AG04449 (cell line): Measurements from ENCODE around the gene NEK6.

Experiments
- CTCF ChIA-PET: fragments of 350-600 bp; formaldehyde crosslinking; extraction: SDS; loops from one replicate; lab custom pipeline; 2021; ENCODE audit warnings: antibody characterized with exemption; lab: Yijun Ruan, JAX
- POLR2A ChIA-PET: fragments of 400-600, 350-600 bp; formaldehyde crosslinking; extraction: SDS; loops from one replicate; lab custom pipeline; 2020; ENCODE audit warnings: antibody characterized with exemption, inconsistent platforms; lab: Yijun Ruan, JAX
- DNase-seq: peaks from one replicate; pipeline ENCODE4 v3.0.0-alpha.2; 2010; ENCODE audit warnings: low read depth, low spot score
- H3K4me3 ChIP-seq: 2 replicates; pipeline ENCODE4 v1.5.1; 2011; ENCODE audit warnings: low read depth, mild to moderate bottlenecking, control low read depth, low read length
- CTCF ChIP-seq: IDR thresholded peaks from one replicate; pipeline ENCODE4 v1.5.1; 2011; ENCODE audit warnings: mild to moderate bottlenecking, moderate library complexity, low read length, control low read depth, inconsistent platforms; ENCODE audit not compliant: insufficient read depth; ENCODE audit errors: missing control alignments

The NEK6 gene

GRCh38 chr9:124347206-124347967 lies 89.6 kb downstream of the NEK6 start:
- ChIA-PET CTCF (interaction anchor here (1.2 to 3.9 kb wide), 4 partner anchors 13 to 225 kb away, joined by 3 to 20 read pairs (median 4); no protein-coding TSS in a partner anchor), POLR2A (no interaction called here)
- no peak overlapping the region for H3K4me3 ChIP-seq
- no peak for DNase-seq
- no peak for TF ChIP-seq CTCF

GRCh38 chr9:124347968-124348358 lies 90.2 kb downstream of the NEK6 start:
- no peak for DNase-seq
- TF ChIP-seq CTCF, result no peak
- no peak overlapping the region for H3K4me3 ChIP-seq
- CTCF ChIA-PET, result interaction anchor here (1.2 to 3.9 kb wide), 3 partner anchors 214 to 225 kb away, joined by 4 to 20 read pairs (median 5); no protein-coding TSS in a partner anchor
- POLR2A ChIA-PET, result no interaction called here

GRCh38 chr9:124348363-124348762 lies 90.6 kb downstream of the NEK6 start:
- CTCF ChIA-PET, result interaction anchor here (1.2 to 3.9 kb wide), 3 partner anchors 214 to 226 kb away, joined by 4 to 20 read pairs (median 5); no protein-coding TSS in a partner anchor
- H3K4me3 ChIP-seq, result no peak overlapping the region
- POLR2A ChIA-PET, result no interaction called here
- no peak for DNase-seq
- TF ChIP-seq CTCF, result no peak

GRCh38 chr9:124348831-124349230 lies 91.1 kb downstream of the NEK6 start:
- TF ChIP-seq CTCF, result no peak
- ChIA-PET POLR2A (no interaction called here), CTCF (interaction anchor here (3.9 kb wide), 1 partner anchor 222 kb away, joined by 20 read pairs; no protein-coding TSS in a partner anchor)
- no peak for DNase-seq
- no peak overlapping the region for H3K4me3 ChIP-seq

- no peak for TF ChIP-seq CTCF
- no peak overlapping the region for H3K4me3 ChIP-seq
- CTCF ChIA-PET, result interaction anchor here (3.9 kb wide), 1 partner anchor 223 kb away, joined by 20 read pairs; no protein-coding TSS in a partner anchor
- POLR2A ChIA-PET, result no interaction called here
- DNase-seq, result no peak
Measured at GRCh38 chr9:124349267-124349666, 91.5 kb downstream of the NEK6 start.
